ENCODE data around the gene CYB561.

The CYB561 gene

DNA sequence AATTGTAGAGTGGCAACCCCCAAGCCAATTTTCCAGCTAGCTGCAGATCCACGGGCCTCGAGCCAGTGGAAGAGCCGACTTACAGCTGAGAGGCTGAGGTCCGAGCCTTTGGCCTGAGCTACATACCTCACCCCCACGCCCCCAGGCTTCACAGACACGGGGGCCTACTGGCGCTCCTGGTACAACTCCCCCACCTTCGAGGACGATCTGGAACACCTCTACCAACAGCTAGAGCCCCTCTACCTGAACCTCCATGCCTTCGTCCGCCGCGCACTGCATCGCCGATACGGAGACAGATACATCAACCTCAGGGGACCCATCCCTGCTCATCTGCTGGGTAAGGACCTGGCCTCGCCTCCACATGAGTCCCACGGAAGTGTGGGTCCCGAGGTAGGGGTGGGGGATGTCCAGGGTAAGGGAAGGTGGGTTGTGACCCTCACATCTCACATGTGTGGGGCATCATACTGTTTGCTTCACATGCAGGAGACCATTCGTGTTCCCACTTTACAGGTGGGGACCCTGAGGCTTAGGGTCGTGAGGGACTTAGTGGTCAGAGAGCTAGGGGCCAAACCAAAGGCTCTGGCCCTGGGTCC is 34.2 kb upstream of the CYB561 start:
- TF ChIP-seq BHLHE40 (IDR thresholded peaks at IDR 0.05; ENCODE audit: borderline replicate concordance) (no peak), HDGF (IDR thresholded peaks at IDR 0.05; ENCODE audit: borderline replicate concordance) (no peak), SUZ12 (IDR thresholded peaks at IDR 0.05) (no peak), LEF1 (IDR thresholded peaks at IDR 0.05; ENCODE audit: borderline replicate concordance) (no peak), FOXM1 (IDR thresholded peaks at IDR 0.05; ENCODE audit: borderline replicate concordance) (no peak)
- ChIA-PET POLR2A (interaction anchor here (0.9 to 3.7 kb wide), 3 partner anchors 49 to 142 kb away, joined by 3 to 14 read pairs (median 4); partner anchors contain the start of genes DCAF7 and MAP3K3), CTCF (interaction anchor here (1.5 to 4.3 kb wide), 2 partner anchors 54 to 131 kb away, joined by 5 to 46 read pairs; no protein-coding TSS in a partner anchor)
- no peak for DNase-seq (ENCODE audit: extremely low spot score)

DNA sequence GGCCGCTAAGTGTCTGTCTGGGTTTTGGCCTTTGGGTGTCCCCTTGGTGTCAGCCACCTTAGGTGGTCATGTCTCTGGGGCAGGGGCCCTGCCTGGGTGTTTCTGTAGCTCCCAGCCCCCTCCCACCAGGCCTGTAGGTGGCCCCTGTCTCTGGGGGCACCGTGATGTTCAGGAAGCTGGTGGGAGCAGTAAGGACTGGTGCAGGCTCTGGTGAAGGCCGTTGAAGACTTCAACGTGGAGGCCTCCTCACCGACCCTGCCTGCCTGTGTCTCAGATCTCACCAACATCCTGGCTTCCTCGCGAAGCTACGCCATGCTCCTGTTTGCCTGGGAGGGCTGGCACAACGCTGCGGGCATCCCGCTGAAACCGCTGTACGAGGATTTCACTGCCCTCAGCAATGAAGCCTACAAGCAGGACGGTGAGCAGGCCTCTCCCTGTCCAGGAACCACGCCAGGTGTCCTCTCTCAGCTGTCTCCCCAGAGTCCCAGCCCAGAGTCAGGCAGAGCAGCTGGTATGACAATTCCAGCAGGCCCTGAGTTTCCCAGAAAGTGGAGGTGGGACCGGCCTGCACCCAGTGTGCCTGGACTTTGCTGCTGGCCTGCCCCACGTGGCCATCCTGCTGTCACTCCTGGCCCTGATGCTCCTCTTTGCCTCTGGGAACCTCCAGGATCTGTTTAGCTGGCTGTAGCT is 33.5 kb upstream of the CYB561 start:
- no peak for DNase-seq (ENCODE audit: extremely low spot score)
- ChIA-PET CTCF (interaction anchor here (0.8 to 4.3 kb wide), 9 partner anchors 8 to 251 kb away, joined by 3 to 46 read pairs (median 4); no protein-coding TSS in a partner anchor), POLR2A (interaction anchor here (0.9 to 3.7 kb wide), 5 partner anchors 48 to 142 kb away, joined by 3 to 14 read pairs (median 4); partner anchors contain the start of genes DCAF7 and MAP3K3)
- TF ChIP-seq BHLHE40 (IDR thresholded peaks at IDR 0.05; ENCODE audit: borderline replicate concordance): no peak
- no peak for TF ChIP-seq FOXM1 (IDR thresholded peaks at IDR 0.05; ENCODE audit: borderline replicate concordance)

DNA sequence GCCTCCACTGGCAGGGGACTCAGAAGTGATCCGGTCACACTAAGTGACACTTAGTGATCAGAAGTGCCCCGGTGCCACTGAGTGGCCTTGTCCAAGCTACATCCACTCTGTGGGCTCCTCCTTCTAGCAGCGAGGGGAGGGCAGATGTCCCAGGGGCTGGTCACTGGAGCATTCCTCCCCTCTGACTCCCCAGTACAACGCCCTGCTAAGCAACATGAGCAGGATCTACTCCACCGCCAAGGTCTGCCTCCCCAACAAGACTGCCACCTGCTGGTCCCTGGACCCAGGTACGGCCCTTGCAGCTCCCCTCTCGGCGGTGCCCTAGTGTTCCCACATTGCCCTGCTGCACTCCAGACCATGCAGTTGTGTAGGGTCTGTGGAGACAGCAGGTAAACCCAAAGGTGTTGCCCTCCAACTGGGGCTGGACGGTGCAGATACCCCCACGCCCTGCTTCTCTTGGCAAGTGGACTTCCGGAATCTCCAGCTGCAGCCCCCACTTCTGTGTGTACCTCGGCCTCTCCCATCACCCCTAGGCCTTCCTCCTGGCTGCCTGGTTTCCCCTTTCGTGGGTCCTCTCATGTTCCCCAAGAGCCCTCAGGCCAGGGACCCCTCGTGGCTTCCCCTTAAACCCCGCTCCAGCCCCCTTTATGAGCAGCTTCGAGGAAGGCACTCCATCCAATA is 32.8 kb upstream of the CYB561 start:
- ChIA-PET POLR2A (interaction anchor here (0.9 to 3.7 kb wide), 6 partner anchors 47 to 143 kb away, joined by 3 to 14 read pairs (median 4); partner anchors contain the start of genes DCAF7 and MAP3K3), CTCF (interaction anchor here (0.6 to 4.3 kb wide), 16 partner anchors 8 to 252 kb away, joined by 3 to 46 read pairs (median 4); partner anchors contain the start of gene MAP3K3)
- peak; percentile 91 for DNase-seq (ENCODE audit: extremely low spot score)
- TF ChIP-seq HDGF (IDR thresholded peaks at IDR 0.05; ENCODE audit: borderline replicate concordance) (0 out of 2 replicates have a peak, but pooled peaks have one; percentile 20), SP1 (IDR thresholded peaks at IDR 0.05) (no peak)

DNA sequence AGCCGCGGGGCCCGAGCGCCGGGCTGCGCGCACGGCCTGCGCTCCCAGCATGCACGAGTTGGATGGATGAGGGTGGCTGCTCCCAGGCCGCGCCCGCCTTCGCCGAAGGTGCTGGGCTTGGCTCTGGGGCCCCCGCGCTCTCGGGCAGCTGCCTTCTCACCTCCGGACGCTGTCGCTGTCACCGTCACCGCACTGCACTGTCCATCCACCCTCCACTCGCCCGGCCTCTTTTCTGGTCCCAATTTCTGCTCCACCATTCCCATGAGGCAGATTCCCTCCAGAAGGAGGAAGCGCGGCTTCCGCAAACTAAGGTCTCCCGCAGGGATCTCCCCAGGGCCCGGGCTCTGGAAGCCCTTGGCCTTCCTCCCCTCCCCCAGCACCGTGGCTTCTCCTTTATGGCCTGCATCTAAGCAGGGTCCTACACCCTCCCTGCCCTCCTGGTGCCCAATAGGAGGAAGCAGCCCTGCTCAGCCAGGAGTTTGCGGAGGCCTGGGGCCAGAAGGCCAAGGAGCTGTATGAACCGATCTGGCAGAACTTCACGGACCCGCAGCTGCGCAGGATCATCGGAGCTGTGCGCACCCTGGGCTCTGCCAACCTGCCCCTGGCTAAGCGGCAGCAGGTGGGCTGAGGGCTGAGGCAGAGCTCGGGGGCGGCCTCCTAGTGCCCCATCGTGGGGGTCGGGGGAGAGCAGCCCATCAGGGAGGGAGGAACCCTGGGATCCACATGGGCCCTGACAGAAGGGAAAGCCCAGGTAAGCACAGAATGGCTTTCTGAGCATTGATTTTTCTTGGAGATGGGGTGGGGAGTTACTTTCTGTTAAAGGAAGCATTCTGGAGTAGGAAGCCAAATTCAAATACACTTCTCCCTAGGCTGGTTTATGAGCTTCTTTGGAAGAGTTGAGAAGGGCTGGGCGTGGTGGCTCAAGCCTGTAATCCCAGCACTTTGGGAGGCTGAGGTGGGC is 31.7 kb upstream of the CYB561 start:
- ChIA-PET CTCF (interaction anchor here (0.6 to 4.3 kb wide), 10 partner anchors 9 to 147 kb away, joined by 3 to 46 read pairs (median 4); no protein-coding TSS in a partner anchor), POLR2A (interaction anchor here (0.6 to 3.7 kb wide), 10 partner anchors 19 to 135 kb away, joined by 3 to 14 read pairs (median 4); no protein-coding TSS in a partner anchor)
- no peak for TF ChIP-seq FOXM1 (IDR thresholded peaks at IDR 0.05; ENCODE audit: borderline replicate concordance)
- peak; percentile 72 for TF ChIP-seq L3MBTL2 (conservative IDR thresholded peaks at IDR 0.05)
- DNase-seq (ENCODE audit: extremely low spot score): no peak

DNA sequence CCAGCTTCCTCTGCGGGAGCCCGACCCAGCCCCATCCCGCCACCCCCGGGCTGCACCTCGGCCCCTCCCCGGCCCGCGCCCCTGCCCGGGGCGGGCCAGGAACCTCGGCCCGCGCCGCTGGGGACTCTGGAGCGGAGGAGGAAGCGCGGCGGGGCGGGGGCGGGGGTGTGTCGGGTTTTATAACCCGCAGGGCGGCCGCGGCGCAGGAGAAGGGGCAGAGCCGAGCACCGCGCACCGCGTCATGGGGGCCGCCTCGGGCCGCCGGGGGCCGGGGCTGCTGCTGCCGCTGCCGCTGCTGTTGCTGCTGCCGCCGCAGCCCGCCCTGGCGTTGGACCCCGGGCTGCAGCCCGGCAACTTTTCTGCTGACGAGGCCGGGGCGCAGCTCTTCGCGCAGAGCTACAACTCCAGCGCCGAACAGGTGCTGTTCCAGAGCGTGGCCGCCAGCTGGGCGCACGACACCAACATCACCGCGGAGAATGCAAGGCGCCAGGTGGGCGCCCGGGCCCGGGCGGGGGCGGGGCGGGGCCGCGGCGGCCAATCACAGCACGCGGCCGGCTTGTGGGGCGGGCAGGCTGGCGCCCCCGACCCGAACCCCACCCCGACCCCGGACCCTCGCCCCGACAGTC is 30.9 kb upstream of the CYB561 start, which contains the start of gene ACE:
Gene ACE, plus strand, starts transcription at position 208 of the 626 bp plus-strand sequence. Its CDS starts 34 bp downstream, at position 242.
- TF ChIP-seq FOXA1 (IDR thresholded peaks at IDR 0.05) (no peak), NFRKB (IDR thresholded peaks at IDR 0.05) (no peak), TARDBP (IDR thresholded peaks at IDR 0.05) (no peak), ZNF384 (IDR thresholded peaks at IDR 0.05) (no peak), SP1 (IDR thresholded peaks at IDR 0.05) (no peak), CTBP1 (IDR thresholded peaks at IDR 0.05; ENCODE audit: borderline replicate concordance) (no peak), BHLHE40 (IDR thresholded peaks at IDR 0.05; ENCODE audit: borderline replicate concordance) (no peak), L3MBTL2 (conservative IDR thresholded peaks at IDR 0.05) (no peak), LEF1 (IDR thresholded peaks at IDR 0.05; ENCODE audit: borderline replicate concordance) (no peak)
- TF ChIP-seq, protein P1, sequence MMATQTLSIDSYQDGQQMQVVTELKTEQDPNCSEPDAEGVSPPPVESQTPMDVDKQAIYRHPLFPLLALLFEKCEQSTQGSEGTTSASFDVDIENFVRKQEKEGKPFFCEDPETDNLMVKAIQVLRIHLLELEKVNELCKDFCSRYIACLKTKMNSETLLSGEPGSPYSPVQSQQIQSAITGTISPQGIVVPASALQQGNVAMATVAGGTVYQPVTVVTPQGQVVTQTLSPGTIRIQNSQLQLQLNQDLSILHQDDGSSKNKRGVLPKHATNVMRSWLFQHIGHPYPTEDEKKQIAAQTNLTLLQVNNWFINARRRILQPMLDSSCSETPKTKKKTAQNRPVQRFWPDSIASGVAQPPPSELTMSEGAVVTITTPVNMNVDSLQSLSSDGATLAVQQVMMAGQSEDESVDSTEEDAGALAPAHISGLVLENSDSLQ (IDR thresholded peaks at IDR 0.05): no peak
- POLR2A ChIA-PET: interaction anchor here (0.9 to 3.7 kb wide), 10 partner anchors 19 to 72 kb away, joined by 3 to 14 read pairs (median 4); no protein-coding TSS in a partner anchor
- peak; percentile 67 for DNase-seq (ENCODE audit: extremely low spot score)
- CTCF ChIA-PET: interaction anchor here (0.6 to 1.8 kb wide), 3 partner anchors 10 to 52 kb away, joined by 3 to 6 read pairs (median 4); no protein-coding TSS in a partner anchor

DNA sequence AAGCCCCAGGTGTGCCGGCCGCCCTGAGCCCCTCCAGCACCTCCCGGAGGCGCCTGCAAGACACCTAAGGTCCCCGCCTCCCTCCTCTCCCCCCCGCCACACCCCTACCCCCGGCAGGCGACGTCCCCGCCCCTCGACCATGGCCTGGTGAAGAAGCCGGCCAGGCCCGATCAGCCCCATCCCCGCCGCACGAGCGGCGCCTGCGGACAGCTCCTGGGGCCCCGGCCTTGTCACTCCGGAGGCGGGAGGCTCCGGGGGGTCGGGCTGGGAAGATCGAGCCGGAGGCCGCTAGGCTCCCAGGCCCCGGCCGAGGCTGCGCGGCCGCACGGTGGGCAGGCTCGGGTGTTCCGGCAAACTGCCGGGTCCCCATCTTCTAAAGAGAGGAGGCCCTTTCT is 30.4 kb upstream of the CYB561 start:
- ChIA-PET CTCF (interaction anchor here (0.5 to 1.2 kb wide), 3 partner anchors 34 to 706 kb away, joined by 3 to 4 read pairs (median 3); no protein-coding TSS in a partner anchor), POLR2A (interaction anchor here (0.8 to 3.7 kb wide), 10 partner anchors 20 to 73 kb away, joined by 3 to 14 read pairs (median 4); no protein-coding TSS in a partner anchor)
- no peak for TF ChIP-seq FOXA1 (IDR thresholded peaks at IDR 0.05)
- DNase-seq (ENCODE audit: extremely low spot score): peak; percentile 53

Data from HEK293T (cell line).